ENCODE measurements around the gene PLPP3. TPM values are rescaled to one million over a fixed set of nuclear protein-coding genes. Genes with fewer than 3 reads are reported as not detected.

Gene PLPP3
- total RNA-seq, 1 experiment from 2014 or later = 8.2 TPM

- POLR2A ChIA-PET = no interaction called here
- TF ChIP-seq SIN3A (IDR thresholded peaks at IDR 0.05; ENCODE audit: borderline replicate concordance, insufficient read depth, low read depth, low read length) = no peak
- no peak for TF ChIP-seq CTCF (IDR thresholded peaks at IDR 0.05)
- TF ChIP-seq POLR2AphosphoS5 (IDR thresholded peaks at IDR 0.05; ENCODE audit: low read depth, low read length) = no peak
- TF ChIP-seq TCF7L2 (IDR thresholded peaks at IDR 0.05; ENCODE audit: low read depth, low read length) = no peak
- TF ChIP-seq REST (IDR thresholded peaks at IDR 0.05; ENCODE audit: insufficient read depth in 1 of 2, low read depth in 2 of 2, low read length in 1 of 2) = no peak
- in situ Hi-C loops (cut with HindIII; ENCODE audit: low pct_unique_long_range_greater_than_20kb, low sequenced_read_pairs) = no loop called here
Observed at GRCh38 chr1:56542651-56543050, 36.7 kb downstream of the PLPP3 start.

GRCh38 chr1:56541408-56541807, 38.0 kb downstream of the PLPP3 start:
- Histone ChIP-seq H3K4me1 (ENCODE audit: control insufficient read depth, insufficient read depth, low read length) (no peaks in the 10 kb centered on the region), H3K36me3 (ENCODE audit: control insufficient read depth, insufficient read depth, low read length) (no peaks in the 10 kb centered on the region), H3K4me3 (ENCODE audit: low read depth in 2 of 2, low read length in 2 of 2) (no peak overlapping the region), H3K9me3 (ENCODE audit: control insufficient read depth, insufficient read depth, low read depth, low read length) (no peaks in the 10 kb centered on the region), H3K27me3 (ENCODE audit: control insufficient read depth, insufficient read depth, low read length) (no peaks in the 10 kb centered on the region), H3K27ac (ENCODE audit: low read length) (no peak overlapping the region)
- TF ChIP-seq TCF7L2 (IDR thresholded peaks at IDR 0.05; ENCODE audit: low read depth, low read length) = no peak
- TF ChIP-seq SIN3A (IDR thresholded peaks at IDR 0.05; ENCODE audit: borderline replicate concordance, insufficient read depth, low read depth, low read length) = no peak
- no peak for TF ChIP-seq REST (IDR thresholded peaks at IDR 0.05; ENCODE audit: insufficient read depth in 1 of 2, low read depth in 2 of 2, low read length in 1 of 2)
- no peak for TF ChIP-seq CTCF (IDR thresholded peaks at IDR 0.05)
- TF ChIP-seq POLR2AphosphoS5 (IDR thresholded peaks at IDR 0.05; ENCODE audit: low read depth, low read length) = no peak
- DNase-seq (ENCODE audit: low read depth, low spot score) (no peak), ATAC-seq (no peak)
- ChIA-PET POLR2A (no interaction called here), CTCF (no interaction called here)
- no TSS peak for BruUV-seq (replicated peaks)
- in situ Hi-C loops (cut with HindIII; ENCODE audit: low pct_unique_long_range_greater_than_20kb, low sequenced_read_pairs) = no loop called here
- intact Hi-C loops (cut with micrococcal nuclease; ENCODE audit: unreplicated experiment) = no loop called here

More at GRCh38 chr1:56542651-56543050, 36.7 kb downstream of the PLPP3 start:
- no peaks in the 10 kb centered on the region for H3K4me1 ChIP-seq (ENCODE audit: control insufficient read depth, insufficient read depth, low read length)
- CTCF ChIA-PET = no interaction called here
- no peaks in the 10 kb centered on the region for H3K36me3 ChIP-seq (ENCODE audit: control insufficient read depth, insufficient read depth, low read length)
- BruUV-seq (replicated peaks) = no TSS peak
- H3K9me3 ChIP-seq (ENCODE audit: control insufficient read depth, insufficient read depth, low read depth, low read length) = no peaks in the 10 kb centered on the region
- DNase-seq (ENCODE audit: low read depth, low spot score) (no peak), ATAC-seq (no peak)
- H3K27ac ChIP-seq (ENCODE audit: low read length) = no peak overlapping the region
- H3K27me3 ChIP-seq (ENCODE audit: control insufficient read depth, insufficient read depth, low read length) = no peaks in the 10 kb centered on the region
- no peak overlapping the region for H3K4me3 ChIP-seq (ENCODE audit: low read depth in 2 of 2, low read length in 2 of 2)
- intact Hi-C loops (cut with micrococcal nuclease; ENCODE audit: unreplicated experiment) = no loop called here
